Heart right ventricle (tissue), 16 donors: ENCODE data around the gene ZNF516. TPM values are rescaled to one million over a fixed set of nuclear protein-coding genes. Genes with fewer than 3 reads are reported as not detected.

Experiments
- ATAC-seq, 8 donors: fragments of 200-7000 bp; cut with Tn5 transposase; one replicate each; pipeline ENCODE4 v1.9.1; 2020; ENCODE audit warnings: mild to moderate bottlenecking in 8 of 8, moderate library complexity in 8 of 8, moderate number of reproducible peaks in 1 of 8
- DNase-seq, 2 donors: peaks; one replicate each; pipeline ENCODE4 v3.0.0-alpha.2; 2020
- H3K27ac ChIP-seq, 10 donors: fragments of 200-600 bp; sonication (generic) in 2 of 10; one replicate each; pipeline versions ENCODE4 v1.5.0 to v1.8.0; 2020 to 2022; ENCODE audit warnings: mild to moderate bottlenecking in 3 of 10
- H3K27me3 ChIP-seq, 7 donors: fragments of 200-600 bp; one replicate each; pipeline ENCODE4 v1.8.0; 2021 to 2022; ENCODE audit warnings: mild to moderate bottlenecking in 2 of 7
- H3K36me3 ChIP-seq, 9 donors: fragments of 200-600 bp; sonication (generic) in 1 of 9; one replicate each; pipeline versions ENCODE4 v1.5.0 to v1.8.0; 2020 to 2022; ENCODE audit warnings: mild to moderate bottlenecking in 2 of 9
- H3K4me1 ChIP-seq, 9 donors: fragments of 200-600 bp; sonication (generic) in 1 of 9; one replicate each; pipeline versions ENCODE4 v1.5.0 to v1.8.0; 2020 to 2022; ENCODE audit warnings: mild to moderate bottlenecking in 4 of 9
- H3K4me3 ChIP-seq, 10 donors: fragments of 200-600 bp; sonication (generic) in 2 of 10; one replicate each; pipeline versions ENCODE4 v1.5.0 to v1.8.0; 2020 to 2022; ENCODE audit warnings: mild to moderate bottlenecking in 7 of 10, moderate library complexity in 2 of 10
- H3K9me3 ChIP-seq, 11 donors: fragments of 200-600 bp in 10 of 11; sonication (generic) in 2 of 11; one replicate each; pipeline versions ENCODE4 v1.5.0 to v1.8.0; 2013 to 2022; ENCODE audit warnings: mild to moderate bottlenecking in 2 of 11, control low read depth in 1 of 11, moderate library complexity in 1 of 11
- CTCF ChIP-seq, 9 donors: fragments of 200-600 bp; sonication (generic) in 2 of 9; IDR thresholded peaks; one replicate each; pipeline versions ENCODE4 v1.5.0 to v1.8.0; 2021 to 2022; ENCODE audit warnings: antibody characterized with exemption in 9 of 9, mild to moderate bottlenecking in 5 of 9, moderate library complexity in 1 of 9
- WGBS, 2 donors: extraction: QIAGEN DNeasy Blood & Tissue Kit; methylation state at CpG; one replicate each; pipeline ENCODE4 v1.1.7; 2013; ENCODE audit warnings: inconsistent platforms in 1 of 2; 5-methylcytosine and 5-hydroxymethylcytosine counted together
- intact Hi-C, 10 donors: fragments of 100-400 bp; cut with DNase I; formaldehyde crosslinking; loops; one replicate each; pipeline versions ENCODE4 v1.11.1 to v1.14.2; 2022
- polyA plus RNA-seq, 2 donors: library from polyadenylated mRNA; stranded (reverse); fragments of 200-250 nt; gene quantifications; one replicate each; pipeline ENCODE4 v1.2.3, GENCODE V29; 2013
- total RNA-seq, 10 donors: library from RNA; stranded (reverse); fragmentation: NEBNext Ultra II Directional in 3 of 10; extraction: Animal tissue kit (Norgen Biotek cat#: 25700) in 3 of 10; gene quantifications; one replicate each; pipeline versions ENCODE4 v1.2.1 to v1.2.4, GENCODE V29; 2021 to 2023
- donor health status: Arrhythmogenic right ventricular cardiomyopathy.
- donor health status: ischemic (EF 13 %, LVEDD 7.1; RV severe dilation, severe dysfunction).
- donor health status: healthy with polysubstance abuse.
- donor health status: DM: no; HTN: yes; CAD: no.
- donor health status: DM: no; HTN: no; CAD: no.
- donor health status: ischemic (EF 25% LVEDD 6.9; RV normal size, moderate dysfunction).
- donor health status: ischemic (EF 25% LVEDD 5.7; RV mildly dilated, moderate dysfunction).
- donor health status: healthy.
- donor health status: DM: yes; HTN: yes; CAD: no.
- donor health status: Ischemic cardiomyopathy.
- donor health status: ischemic (EF 35%, LVEDD 5.7; RV mildly dilated, moderate dysfunction).
- donor health status: nonischemic (EF 11% LVEDD 7.7; RV severe dilation, severe dysfunction).
- donor health status: DM: yes; HTN: yes; CAD: no.
- donor health status: PGD.
- donor health status: ischemic (EF 29% LVEDD 5.4; RV normal size, mild dysfunction).
- donor health status: nonischemic (EF 23%, LVEDD 6.1; RV moderate dilation, normal function).

ZNF516 gene
- total and polyA plus RNA-seq, 12 donors = 2.6 to 24.8 (median 17.3) TPM

GRCh38 chr18:76351961-76352581 lies 143.0 kb downstream of the ZNF516 start:
- Histone ChIP-seq H3K27ac (no peak overlapping the region), H3K9me3 (peaks cover 0 to 9% (median 0%) of the 10 kb centered on the region in 11 donors), H3K4me1 (peaks cover 0 to 23% (median 10%) of the 10 kb centered on the region in 9 donors), H3K4me3 (peak overlapping the region in 4 of 10 donors; percentile 3 to 25 (median 17)), H3K36me3 (peaks cover 0 to 14% (median 5%) of the 10 kb centered on the region in 9 donors), H3K27me3 (peaks cover 0 to 5% (median 0%) of the 10 kb centered on the region in 7 donors)
- 39 to 47% methylated on average over 24 of the region's 24 CpGs for WGBS, 2 donors
- ATAC-seq (peak; percentile 79 to 94 (median 88)), DNase-seq (peak; percentile 45 to 59)
- TF ChIP-seq CTCF (IDR thresholded peaks at IDR 0.05) = no peak
- intact Hi-C loops = no loop called here

GRCh38 chr18:76350134-76351025 lies 144.7 kb downstream of the ZNF516 start:
- Histone ChIP-seq H3K4me3 (no peak overlapping the region), H3K36me3 (no peaks in the 10 kb centered on the region), H3K27me3 (peaks cover 0 to 5% (median 0%) of the 10 kb centered on the region in 7 donors), H3K9me3 (peaks cover 0 to 9% (median 0%) of the 10 kb centered on the region in 11 donors), H3K4me1 (peaks cover 0 to 23% (median 10%) of the 10 kb centered on the region in 9 donors), H3K27ac (no peak overlapping the region)
- 85 to 87% methylated on average over 54 of the region's 54 CpGs for WGBS, 2 donors
- DNase-seq (no peak), ATAC-seq (peak in 1 of 8 donors; percentile 12)
- no peak for TF ChIP-seq CTCF (IDR thresholded peaks at IDR 0.05)
- intact Hi-C loops = no loop called here

GRCh38 chr18:76349067-76349715 lies 145.9 kb downstream of the ZNF516 start:
- H3K27me3 ChIP-seq = peaks cover 0 to 5% (median 0%) of the 10 kb centered on the region in 7 donors
- H3K9me3 ChIP-seq = peaks cover 0 to 9% (median 0%) of the 10 kb centered on the region in 11 donors
- WGBS, 2 donors = 27 to 33% methylated on average over 29 of the region's 29 CpGs
- H3K36me3 ChIP-seq = no peaks in the 10 kb centered on the region
- peak; percentile 64 to 90 (median 86) for TF ChIP-seq CTCF (IDR thresholded peaks at IDR 0.05)
- H3K4me3 ChIP-seq = peak overlapping the region in 3 of 10 donors; percentile 3 to 14 (median 9)
- ATAC-seq = peak in 2 of 8 donors; percentile 20 to 21
- peaks cover 0 to 19% (median 7%) of the 10 kb centered on the region in 9 donors for H3K4me1 ChIP-seq
- intact Hi-C loops = loop anchor here in 3 of 10 donors (5.0 to 10.0 kb wide), 3 partner anchors 92 to 1697 kb away; no protein-coding TSS in a partner anchor
- DNase-seq = peak in 1 of 2 donors; percentile 56
- H3K27ac ChIP-seq = no peak overlapping the region
